Glutamatergic neuron (in vitro differentiated cells): ENCODE data around the gene ADCYAP1R1. TPM values are rescaled to one million over a fixed set of nuclear protein-coding genes. Genes with fewer than 3 reads are reported as not detected.

Experiments
- DNase-seq: peaks from one replicate; pipeline ENCODE4 v3.0.0; 2022
- H3K27ac Mint-ChIP-seq: one replicate; pipeline ENCODE4 v1.8.0; 2020; ENCODE audit warnings: mild to moderate bottlenecking, mixed read lengths, inconsistent platforms; ENCODE audit not compliant: unreplicated experiment
- H3K27me3 Mint-ChIP-seq: one replicate; pipeline ENCODE4 v1.8.0; 2020; ENCODE audit warnings: mild to moderate bottlenecking, moderate library complexity, mixed read lengths, inconsistent platforms; ENCODE audit not compliant: unreplicated experiment
- H3K36me3 Mint-ChIP-seq: one replicate; pipeline ENCODE4 v1.8.0; 2020; ENCODE audit warnings: mild to moderate bottlenecking, mixed read lengths, inconsistent platforms; ENCODE audit not compliant: unreplicated experiment
- H3K4me1 Mint-ChIP-seq: one replicate; pipeline ENCODE4 v1.8.0; 2020; ENCODE audit warnings: mild to moderate bottlenecking, low read depth, mixed read lengths, inconsistent platforms; ENCODE audit not compliant: unreplicated experiment
- H3K4me3 Mint-ChIP-seq: one replicate; pipeline ENCODE4 v1.8.0; 2020; ENCODE audit warnings: mild to moderate bottlenecking, mixed read lengths, inconsistent platforms; ENCODE audit not compliant: unreplicated experiment
- H3K9me3 Mint-ChIP-seq: one replicate; pipeline ENCODE4 v1.8.0; 2020; ENCODE audit warnings: mild to moderate bottlenecking, moderate library complexity, mixed read lengths, inconsistent platforms; ENCODE audit not compliant: unreplicated experiment
- total RNA-seq: library from RNA; stranded (reverse); fragmentation: NEBNext Ultra II Directional; extraction: Animal tissue kit (Norgen Biotek cat#: 25700); gene quantifications from one replicate; pipeline ENCODE4 v1.2.1, GENCODE V29; 2021; ENCODE audit not compliant: unreplicated experiment
- TF ChIP-seq, protein P1 (sequence below): fragments of 200-600 bp; sonication (generic); IDR thresholded peaks from one replicate; pipeline ENCODE4 v1.5.0; 2021; ENCODE audit not compliant: partially characterized antibody, unreplicated experiment

ADCYAP1R1 gene
- total RNA-seq, 1 donor from 2014 or later = 0.71 TPM

DNA sequence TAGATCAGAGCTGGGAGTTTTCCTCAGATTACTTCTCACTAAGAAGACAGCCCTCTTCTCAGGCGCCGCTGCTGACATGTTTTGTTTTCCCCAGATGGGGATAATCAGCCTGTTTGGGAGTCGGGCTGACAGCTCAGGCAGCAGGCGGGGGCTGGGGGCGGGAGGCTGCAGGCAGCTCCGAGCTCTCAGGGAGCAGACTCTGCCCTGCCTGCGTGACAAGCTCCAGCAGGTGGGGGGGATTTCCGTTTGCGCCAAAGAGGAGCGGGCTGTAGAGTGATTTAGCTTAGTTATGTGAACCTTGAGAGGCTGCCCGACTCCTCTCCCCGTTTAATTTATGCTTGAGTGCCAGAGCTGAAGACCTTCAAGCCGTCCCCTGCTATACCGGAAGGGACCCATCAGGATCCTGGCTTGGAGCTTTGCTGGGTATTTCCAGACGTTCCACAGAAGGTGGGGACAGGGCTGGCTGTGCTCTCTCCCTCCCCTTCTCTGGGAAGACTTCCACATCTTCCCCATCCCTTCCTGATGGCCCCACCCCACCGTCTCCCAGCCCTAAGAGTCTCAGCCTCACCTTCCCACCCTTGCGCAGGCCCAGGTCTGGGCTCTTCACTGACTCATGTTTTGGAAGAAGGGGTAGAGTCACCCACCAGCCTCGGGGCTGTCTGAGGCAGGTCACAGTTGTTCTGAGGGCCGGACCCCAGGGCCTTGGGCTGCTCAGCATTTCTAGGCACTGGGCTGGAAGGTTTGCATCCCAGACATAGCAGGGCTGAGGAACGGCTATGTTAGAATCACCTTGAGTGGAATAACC, 24.7 kb upstream of the ADCYAP1R1 start:
- Mint-ChIP-seq H3K4me1 (peaks cover 7% of the 10 kb centered on the region), H3K36me3 (peaks cover 7% of the 10 kb centered on the region), H3K9me3 (peaks cover 8% of the 10 kb centered on the region), H3K4me3 (no peak overlapping the region), H3K27ac (no peak overlapping the region), H3K27me3 (peaks cover 15% of the 10 kb centered on the region)
- DNase-seq = peak; percentile 40
- TF ChIP-seq, protein P1, sequence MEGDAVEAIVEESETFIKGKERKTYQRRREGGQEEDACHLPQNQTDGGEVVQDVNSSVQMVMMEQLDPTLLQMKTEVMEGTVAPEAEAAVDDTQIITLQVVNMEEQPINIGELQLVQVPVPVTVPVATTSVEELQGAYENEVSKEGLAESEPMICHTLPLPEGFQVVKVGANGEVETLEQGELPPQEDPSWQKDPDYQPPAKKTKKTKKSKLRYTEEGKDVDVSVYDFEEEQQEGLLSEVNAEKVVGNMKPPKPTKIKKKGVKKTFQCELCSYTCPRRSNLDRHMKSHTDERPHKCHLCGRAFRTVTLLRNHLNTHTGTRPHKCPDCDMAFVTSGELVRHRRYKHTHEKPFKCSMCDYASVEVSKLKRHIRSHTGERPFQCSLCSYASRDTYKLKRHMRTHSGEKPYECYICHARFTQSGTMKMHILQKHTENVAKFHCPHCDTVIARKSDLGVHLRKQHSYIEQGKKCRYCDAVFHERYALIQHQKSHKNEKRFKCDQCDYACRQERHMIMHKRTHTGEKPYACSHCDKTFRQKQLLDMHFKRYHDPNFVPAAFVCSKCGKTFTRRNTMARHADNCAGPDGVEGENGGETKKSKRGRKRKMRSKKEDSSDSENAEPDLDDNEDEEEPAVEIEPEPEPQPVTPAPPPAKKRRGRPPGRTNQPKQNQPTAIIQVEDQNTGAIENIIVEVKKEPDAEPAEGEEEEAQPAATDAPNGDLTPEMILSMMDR = no peak

DNA sequence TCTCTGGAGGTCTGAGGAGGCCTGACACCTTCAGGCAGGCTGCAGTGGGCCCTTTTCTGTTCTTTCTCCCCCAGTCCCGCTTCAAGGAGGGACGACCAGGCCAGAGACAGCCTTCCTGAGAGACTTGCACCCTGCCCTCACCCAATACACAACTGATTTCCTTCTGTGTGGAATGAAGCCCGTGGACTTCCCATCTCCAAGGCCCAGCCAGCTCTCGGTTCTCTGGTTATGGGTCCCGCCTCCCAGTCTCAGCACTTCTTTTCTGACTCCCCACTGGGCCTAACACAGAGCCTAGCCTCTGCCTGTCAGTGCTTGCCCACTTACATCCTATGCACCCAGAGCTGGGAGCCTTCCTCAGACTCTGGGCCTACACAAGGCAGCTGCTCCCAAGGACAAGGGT, 24.1 kb upstream of the ADCYAP1R1 start:
- H3K9me3 Mint-ChIP-seq = peaks cover 8% of the 10 kb centered on the region
- TF ChIP-seq, protein P1 = no peak
- DNase-seq = no peak
- no peak overlapping the region for H3K27ac Mint-ChIP-seq
- H3K36me3 Mint-ChIP-seq = peaks cover 12% of the 10 kb centered on the region
- H3K27me3 Mint-ChIP-seq = peaks cover 19% of the 10 kb centered on the region
- H3K4me1 Mint-ChIP-seq = peaks cover 7% of the 10 kb centered on the region
- no peak overlapping the region for H3K4me3 Mint-ChIP-seq

GRCh38 chr7:31028417-31028992, 23.6 kb upstream of the ADCYAP1R1 start:
- Mint-ChIP-seq H3K4me1 (peaks cover 7% of the 10 kb centered on the region), H3K27me3 (peaks cover 19% of the 10 kb centered on the region), H3K9me3 (peaks cover 8% of the 10 kb centered on the region), H3K4me3 (no peak overlapping the region), H3K27ac (no peak overlapping the region), H3K36me3 (peaks cover 12% of the 10 kb centered on the region)
- TF ChIP-seq, protein P1 = no peak
- DNase-seq = peak; percentile 42

GRCh38 chr7:31029251-31030042, 22.7 kb upstream of the ADCYAP1R1 start:
- no peak for DNase-seq
- H3K4me1 Mint-ChIP-seq = peaks cover 13% of the 10 kb centered on the region
- H3K4me3 Mint-ChIP-seq = no peak overlapping the region
- no peak overlapping the region for H3K27ac Mint-ChIP-seq
- peaks cover 19% of the 10 kb centered on the region for H3K27me3 Mint-ChIP-seq
- H3K9me3 Mint-ChIP-seq = peaks cover 8% of the 10 kb centered on the region
- TF ChIP-seq, protein P1 = no peak
- H3K36me3 Mint-ChIP-seq = peaks cover 12% of the 10 kb centered on the region
